SU-DHL-6 (cell line): ENCODE results near the gene OGT.

ENCODE experiments used
- EZH2phosphoT487 ChIP-seq: fragments of 200-600 bp; sonication (generic), shearing (Covaris generic); conservative IDR thresholded peaks from 2 replicates; pipeline ENCODE4 v1.6.1; 2018; ENCODE audit warnings: mild to moderate bottlenecking, antibody characterized with exemption, low read length, moderate library complexity, mixed read lengths
- TF ChIP-seq, protein P1 (sequence below): fragments of 200-600 bp; sonication (generic); IDR thresholded peaks from one replicate; pipeline ENCODE4 v1.5.1; 2017; ENCODE audit warnings: antibody characterized with exemption, mild to moderate bottlenecking, low read length, moderate library complexity; ENCODE audit not compliant: insufficient read depth, poor library complexity, severe bottlenecking

DNA sequence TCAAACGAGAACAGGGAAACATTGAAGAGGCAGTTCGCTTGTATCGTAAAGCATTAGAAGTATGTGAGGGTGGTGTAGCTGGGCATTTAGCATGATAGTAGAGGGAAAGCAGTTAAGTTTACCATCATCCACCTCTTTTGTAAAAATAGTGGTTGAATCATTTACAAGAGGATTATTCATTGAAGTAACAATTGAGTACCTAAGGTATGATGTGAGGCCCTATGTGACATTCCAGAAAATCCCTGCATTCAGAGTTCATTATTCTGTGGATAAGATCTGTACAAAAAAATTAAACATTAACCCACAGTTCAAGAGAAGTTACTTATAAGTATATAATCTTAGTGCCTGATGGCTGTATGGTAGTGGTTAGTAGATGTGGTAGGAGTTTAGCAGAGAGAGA is 23.1 kb downstream of the OGT start:
- TF ChIP-seq, protein P1, sequence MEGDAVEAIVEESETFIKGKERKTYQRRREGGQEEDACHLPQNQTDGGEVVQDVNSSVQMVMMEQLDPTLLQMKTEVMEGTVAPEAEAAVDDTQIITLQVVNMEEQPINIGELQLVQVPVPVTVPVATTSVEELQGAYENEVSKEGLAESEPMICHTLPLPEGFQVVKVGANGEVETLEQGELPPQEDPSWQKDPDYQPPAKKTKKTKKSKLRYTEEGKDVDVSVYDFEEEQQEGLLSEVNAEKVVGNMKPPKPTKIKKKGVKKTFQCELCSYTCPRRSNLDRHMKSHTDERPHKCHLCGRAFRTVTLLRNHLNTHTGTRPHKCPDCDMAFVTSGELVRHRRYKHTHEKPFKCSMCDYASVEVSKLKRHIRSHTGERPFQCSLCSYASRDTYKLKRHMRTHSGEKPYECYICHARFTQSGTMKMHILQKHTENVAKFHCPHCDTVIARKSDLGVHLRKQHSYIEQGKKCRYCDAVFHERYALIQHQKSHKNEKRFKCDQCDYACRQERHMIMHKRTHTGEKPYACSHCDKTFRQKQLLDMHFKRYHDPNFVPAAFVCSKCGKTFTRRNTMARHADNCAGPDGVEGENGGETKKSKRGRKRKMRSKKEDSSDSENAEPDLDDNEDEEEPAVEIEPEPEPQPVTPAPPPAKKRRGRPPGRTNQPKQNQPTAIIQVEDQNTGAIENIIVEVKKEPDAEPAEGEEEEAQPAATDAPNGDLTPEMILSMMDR, result no peak
- TF ChIP-seq EZH2phosphoT487, result no peak
